ENCODE data around the gene FAM210A. TPM values are rescaled to one million over a fixed set of nuclear protein-coding genes. Genes with fewer than 3 reads are reported as not detected.

The FAM210A gene
- total RNA-seq, 2 experiments from 2014 or later, result 25.1 to 30.2 TPM

DNA sequence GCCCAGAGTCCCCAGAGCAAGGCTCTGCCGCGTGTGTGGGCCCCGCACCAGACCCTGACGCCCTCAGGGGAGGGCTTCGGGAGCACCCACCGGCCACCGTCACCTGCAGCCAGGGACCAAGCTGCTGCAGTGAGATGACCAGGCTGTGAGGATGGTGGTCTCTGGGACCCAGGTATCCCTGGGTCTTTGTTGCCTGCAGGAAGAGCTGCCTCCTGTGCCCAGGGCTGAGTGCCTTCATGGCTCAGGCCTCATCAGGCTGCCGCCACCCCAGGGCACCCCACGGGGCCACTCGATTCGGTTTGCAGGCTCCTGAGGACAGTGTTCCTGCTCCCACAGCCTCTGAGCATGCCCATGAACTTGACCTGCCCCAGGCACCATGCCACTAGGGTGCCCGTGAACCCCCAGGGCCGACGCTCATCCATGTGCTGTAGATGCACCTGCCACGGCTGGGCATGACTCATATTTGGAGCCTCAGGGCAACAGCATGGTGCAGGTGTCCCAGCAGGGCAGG is 109.8 kb downstream of the FAM210A start:
- H3K4me3 Mint-ChIP-seq, result peak overlapping the region; percentile 84

DNA sequence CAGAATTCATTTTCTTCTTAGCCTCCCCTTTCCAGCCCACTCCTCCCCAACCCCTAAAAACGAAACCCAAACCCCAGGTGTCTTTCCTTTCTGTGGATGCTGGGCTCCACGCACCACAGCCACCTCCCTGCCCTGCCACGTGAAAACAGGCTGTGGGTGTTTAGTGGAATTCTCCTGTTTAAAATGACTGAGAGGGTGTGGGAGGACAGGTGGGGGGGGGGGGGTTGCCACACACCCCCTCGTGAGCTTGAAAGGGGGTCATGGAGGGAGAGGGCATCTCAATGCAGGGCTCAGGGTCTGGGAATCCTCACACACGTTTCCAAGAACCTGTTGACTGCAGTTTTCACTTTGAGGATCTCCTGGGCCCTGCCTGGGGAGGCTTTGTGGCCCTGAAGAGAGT is 110.3 kb downstream of the FAM210A start:
- H3K27ac Mint-ChIP-seq, result peak overlapping the region; percentile 99
- ATAC-seq, result no peak
- H3K4me3 Mint-ChIP-seq, result peak overlapping the region; percentile 84
- no peaks in the 10 kb centered on the region for H3K9me3 Mint-ChIP-seq (ENCODE audit: insufficient read depth)
- no peaks in the 10 kb centered on the region for H3K27me3 Mint-ChIP-seq (ENCODE audit: low read depth)
- POLR2A ChIA-PET, result interaction anchor here (1.0 kb wide), 1 partner anchor 38 kb away, joined by 3 read pairs; no protein-coding TSS in a partner anchor
- peaks cover 19% of the 10 kb centered on the region for H3K36me3 Mint-ChIP-seq (ENCODE audit: low read depth)
- CTCF ChIA-PET, result interaction anchor here (1.3 to 4.4 kb wide), 3 partner anchors 39 to 57 kb away, joined by 4 to 46 read pairs (median 4); no protein-coding TSS in a partner anchor
- peaks cover 80% of the 10 kb centered on the region for H3K4me1 Mint-ChIP-seq (ENCODE audit: low read depth)
- DNase-seq, result no peak

More for the DNA sequence above, 109.8 kb downstream of the FAM210A start:
- peak overlapping the region; percentile 99 for H3K27ac Mint-ChIP-seq
- H3K36me3 Mint-ChIP-seq (ENCODE audit: low read depth), result peaks cover 19% of the 10 kb centered on the region
- no peaks in the 10 kb centered on the region for H3K27me3 Mint-ChIP-seq (ENCODE audit: low read depth)
- H3K4me1 Mint-ChIP-seq (ENCODE audit: low read depth), result peaks cover 74% of the 10 kb centered on the region
- ATAC-seq (no peak), DNase-seq (no peak)
- no peaks in the 10 kb centered on the region for H3K9me3 Mint-ChIP-seq (ENCODE audit: insufficient read depth)
- ChIA-PET CTCF (no interaction called here), POLR2A (interaction anchor here (0.7 to 1.0 kb wide), 2 partner anchors 39 to 49 kb away, joined by 3 read pairs; no protein-coding TSS in a partner anchor)

DNA sequence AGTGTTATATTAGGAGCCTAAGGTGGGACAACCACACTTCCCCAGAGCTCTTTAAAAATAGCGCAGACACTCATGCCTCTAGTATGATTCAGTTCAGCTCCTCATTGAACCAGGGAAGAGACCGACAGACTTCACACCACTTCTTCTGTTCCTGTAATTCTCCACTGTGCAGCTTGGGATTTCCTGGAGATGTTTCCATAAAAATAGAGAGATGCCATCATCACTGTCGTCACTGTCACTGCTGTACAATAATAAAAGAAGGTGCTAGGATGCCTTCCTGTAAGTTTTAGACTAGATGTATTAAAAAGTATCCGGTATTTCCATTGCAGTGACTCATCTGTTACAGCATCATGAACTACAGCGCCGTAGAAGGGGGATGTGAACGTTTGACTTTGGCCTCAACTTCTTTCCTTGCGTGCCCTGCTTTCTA is 110.9 kb downstream of the FAM210A start:
- no peaks in the 10 kb centered on the region for H3K27me3 Mint-ChIP-seq (ENCODE audit: low read depth)
- H3K27ac Mint-ChIP-seq, result peak overlapping the region; percentile 99
- peaks cover 85% of the 10 kb centered on the region for H3K4me1 Mint-ChIP-seq (ENCODE audit: low read depth)
- H3K9me3 Mint-ChIP-seq (ENCODE audit: insufficient read depth), result no peaks in the 10 kb centered on the region
- DNase-seq (no peak), ATAC-seq (no peak)
- peak overlapping the region; percentile 84 for H3K4me3 Mint-ChIP-seq
- CTCF ChIA-PET, result interaction anchor here (1.3 to 4.5 kb wide), 6 partner anchors 9 to 56 kb away, joined by 4 to 46 read pairs (median 6); no protein-coding TSS in a partner anchor
- peaks cover 19% of the 10 kb centered on the region for H3K36me3 Mint-ChIP-seq (ENCODE audit: low read depth)
- POLR2A ChIA-PET, result interaction anchor here (1.0 to 2.3 kb wide), 4 partner anchors 48 to 111 kb away, joined by 3 to 12 read pairs (median 6); partner anchors contain the start of gene FAM210A

DNA sequence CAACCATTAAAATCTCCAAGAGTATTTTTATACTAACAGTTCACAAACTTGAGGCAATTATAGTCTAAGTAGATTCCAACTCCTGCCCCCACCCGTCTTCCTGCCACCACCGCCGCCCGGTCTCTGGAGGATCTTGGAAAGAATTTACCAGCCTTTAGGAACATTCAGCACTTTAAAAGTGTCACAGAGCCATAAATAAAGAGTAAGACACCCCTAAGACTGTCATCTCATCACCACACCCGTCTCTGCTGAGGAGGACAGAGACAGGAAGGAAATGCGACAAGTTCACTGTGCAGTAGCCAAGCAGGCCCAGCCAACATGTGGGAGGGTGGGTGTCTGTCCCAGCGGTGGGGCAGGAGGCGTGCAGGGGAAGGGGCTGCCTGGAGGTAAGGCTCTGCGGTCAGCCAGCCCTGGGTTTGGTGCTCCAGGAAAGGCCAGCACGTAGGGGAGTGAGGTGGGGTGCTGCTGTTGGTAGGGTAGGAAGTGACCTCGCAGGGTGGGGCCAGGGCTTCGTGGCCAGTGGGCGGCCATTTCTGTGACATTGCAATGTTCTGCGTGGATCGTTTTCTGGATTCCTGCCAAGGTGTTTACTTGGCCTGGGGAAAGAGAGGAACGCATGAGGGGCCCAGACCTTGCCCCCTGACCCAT is 111.6 kb downstream of the FAM210A start:
- H3K27me3 Mint-ChIP-seq (ENCODE audit: low read depth), result no peaks in the 10 kb centered on the region
- H3K36me3 Mint-ChIP-seq (ENCODE audit: low read depth), result peaks cover 19% of the 10 kb centered on the region
- DNase-seq (peak; percentile 64), ATAC-seq (peak; percentile 24)
- POLR2A ChIA-PET, result interaction anchor here (0.7 to 5.1 kb wide), 13 partner anchors 13 to 731 kb away, joined by 3 to 61 read pairs (median 3); partner anchors contain the start of genes CEP192, FAM210A, LDLRAD4 and PTPN2
- peaks cover 83% of the 10 kb centered on the region for H3K4me1 Mint-ChIP-seq (ENCODE audit: low read depth)
- peak overlapping the region; percentile 99 for H3K27ac Mint-ChIP-seq
- H3K4me3 Mint-ChIP-seq, result peak overlapping the region; percentile 84
- CTCF ChIA-PET, result interaction anchor here (0.8 to 4.5 kb wide), 11 partner anchors 9 to 399 kb away, joined by 3 to 46 read pairs (median 4); no protein-coding TSS in a partner anchor
- H3K9me3 Mint-ChIP-seq (ENCODE audit: insufficient read depth), result no peaks in the 10 kb centered on the region

DNA sequence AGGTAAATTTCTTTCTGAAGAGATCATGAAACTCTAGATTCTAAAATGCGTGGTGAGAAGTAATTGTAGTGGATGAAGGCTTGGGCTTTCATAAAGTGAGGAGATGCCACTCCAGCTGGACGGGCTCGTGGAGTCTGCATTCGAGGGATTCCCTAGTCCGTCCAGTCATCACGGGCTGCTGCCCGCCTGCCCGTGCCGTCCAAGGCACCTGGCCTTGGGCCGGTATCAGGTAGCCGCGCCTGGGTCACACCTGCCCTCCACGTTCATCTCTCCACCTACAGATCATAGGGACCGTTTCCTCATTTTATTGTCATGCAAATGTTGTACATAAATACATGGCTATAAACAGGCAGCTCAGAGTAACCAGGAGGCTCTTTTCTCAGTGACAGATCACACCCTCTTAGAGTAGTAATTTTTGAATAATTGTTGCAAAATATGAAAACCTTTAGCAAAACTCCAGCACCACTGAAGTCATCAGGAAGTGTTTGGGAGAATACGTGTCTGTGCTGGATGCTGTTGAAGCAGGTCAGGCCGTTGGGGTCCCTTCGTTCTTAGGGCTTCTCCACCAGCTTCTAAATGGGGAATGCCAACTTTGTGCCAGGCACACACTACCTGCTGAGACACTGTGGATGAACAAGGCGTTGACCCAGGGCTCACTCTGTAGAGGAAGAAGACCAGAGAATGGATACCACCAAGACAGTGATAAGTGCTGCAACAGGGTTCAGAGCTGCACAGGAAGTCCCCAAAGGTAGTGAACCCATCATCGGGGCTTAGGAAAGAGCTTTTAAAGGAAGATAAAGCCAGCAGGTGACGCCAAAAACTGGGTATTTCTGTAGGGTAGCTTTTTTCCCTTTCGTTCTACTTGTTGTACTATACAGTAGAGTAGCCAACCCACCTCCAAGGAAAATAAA is 112.5 kb downstream of the FAM210A start:
- DNase-seq (peak; percentile 50), ATAC-seq (no peak)
- Mint-ChIP-seq H3K4me3 (peak overlapping the region; percentile 84), H3K27me3 (ENCODE audit: low read depth) (no peaks in the 10 kb centered on the region), H3K36me3 (ENCODE audit: low read depth) (peaks cover 19% of the 10 kb centered on the region), H3K4me1 (ENCODE audit: low read depth) (peaks cover 91% of the 10 kb centered on the region), H3K9me3 (ENCODE audit: insufficient read depth) (no peaks in the 10 kb centered on the region), H3K27ac (peak overlapping the region; percentile 99)
- ChIA-PET CTCF (interaction anchor here (0.8 to 4.5 kb wide), 13 partner anchors 8 to 398 kb away, joined by 3 to 46 read pairs (median 5); no protein-coding TSS in a partner anchor), POLR2A (interaction anchor here (0.7 to 5.1 kb wide), 18 partner anchors 14 to 730 kb away, joined by 3 to 61 read pairs (median 4); partner anchors contain the start of genes CEP192, FAM210A, LDLRAD4 and PTPN2)

Other genes with a start within 250 kb of the FAM210A start
- gene RNMT, start 115 bp upstream of the FAM210A start, total RNA-seq, result 10 to 100 TPM; 31.2 to 37.7 TPM
- gene MC5R, start 97.6 kb upstream of the FAM210A start, total RNA-seq, result not detected
- not detected for gene MC2R, start 189.0 kb upstream of the FAM210A start, total RNA-seq

All from activated CD8-positive, alpha-beta T cell treated with anti-CD3 and anti-CD28 coated beads, Interleukin-2, amount 10 ng/mL, durations not matched to agents 7 days and 5 days (primary cell).